HepG2 (cell line): Measurements from ENCODE around the gene ABCG2. TPM values are rescaled to one million over a fixed set of nuclear protein-coding genes. Genes with fewer than 3 reads are reported as not detected.

Source experiments
- ARNTL ChIP-seq: sonication (generic); formaldehyde crosslinking; IDR thresholded peaks from 2 replicates; pipeline ENCODE4 v1.4.0; 2020; ENCODE audit warnings: mild to moderate bottlenecking, missing genetic modification reagents
- CBX2 ChIP-seq, 2 experiments: fragments of 200-600 bp in 1 of 2; sonication (generic); formaldehyde crosslinking in 1 of 2; IDR thresholded peaks; 2 replicates each; pipeline versions ENCODE4 v1.7.0 to v1.8.1; 2018 to 2022; ENCODE audit warnings: low read depth in 2 of 2, low read length in 1 of 2, mild to moderate bottlenecking in 1 of 2, missing genetic modification reagents in 1 of 2
- FOSL1 ChIP-seq: sonication (generic); formaldehyde crosslinking; IDR thresholded peaks from 2 replicates; pipeline ENCODE4 v1.9.0; 2021; ENCODE audit warnings: missing genetic modification reagents, borderline replicate concordance
- FOXA1 ChIP-seq, 2 experiments: fragments of 450-650 bp in 1 of 2; sonication (generic) in 1 of 2; formaldehyde crosslinking in 1 of 2; IDR thresholded peaks; 2 replicates each; pipeline versions ENCODE4 v1.4.0 to v1.6.1; 2016 to 2020; ENCODE audit warnings: missing genetic modification reagents in 1 of 2
- FOXP1 ChIP-seq, 2 experiments: fragments of 450-650 bp in 1 of 2; IDR thresholded peaks; 2 replicates each; pipeline ENCODE4 v1.6.1; 2017 to 2018; ENCODE audit warnings: antibody characterized with exemption in 1 of 2
- HNF4A ChIP-seq: sonication (generic); formaldehyde crosslinking; IDR thresholded peaks from 2 replicates; pipeline ENCODE4 v1.4.0; 2020; ENCODE audit warnings: missing genetic modification reagents
- IRF1 ChIP-seq: sonication (generic); formaldehyde crosslinking; IDR thresholded peaks from 2 replicates; pipeline ENCODE4 v1.4.0; 2020; ENCODE audit warnings: low read depth, mild to moderate bottlenecking, missing genetic modification reagents
- KDM3A ChIP-seq: IDR thresholded peaks from 2 replicates; pipeline ENCODE4 v1.6.1; 2018; ENCODE audit warnings: low read depth, missing compliant biosample characterization
- KMT2B ChIP-seq: IDR thresholded peaks from 2 replicates; pipeline ENCODE4 v1.6.1; 2016; ENCODE audit warnings: missing genetic modification reagents, missing compliant biosample characterization
- LCORL ChIP-seq, 2 experiments: fragments of 450-650 bp in 1 of 2; sonication (generic) in 1 of 2; formaldehyde crosslinking in 1 of 2; IDR thresholded peaks; 2 replicates each; pipeline versions ENCODE4 v1.5.0 to v1.6.1; 2017 to 2020; ENCODE audit warnings: antibody characterized with exemption in 1 of 2, missing genetic modification reagents in 1 of 2
- MYNN ChIP-seq: sonication (generic); formaldehyde crosslinking; IDR thresholded peaks from 2 replicates; pipeline ENCODE4 v1.4.0; 2020; ENCODE audit warnings: mild to moderate bottlenecking, low read depth, missing genetic modification reagents
- NCOA2 ChIP-seq: sonication (generic); formaldehyde crosslinking; IDR thresholded peaks from 2 replicates; pipeline ENCODE4 v1.8.0; 2022; ENCODE audit warnings: inconsistent platforms
- SALL1 ChIP-seq: sonication (generic); formaldehyde crosslinking; IDR thresholded peaks from 2 replicates; pipeline ENCODE4 v1.8.0; 2022; ENCODE audit warnings: mild to moderate bottlenecking, missing genetic modification reagents
- TAF15 ChIP-seq: fragments of 200-400 bp; formaldehyde crosslinking; IDR thresholded peaks from one replicate; pipeline ENCODE4 v1.6.1; 2018; ENCODE audit warnings: mild to moderate bottlenecking, low read depth, low read length; ENCODE audit not compliant: poor library complexity, severe bottlenecking
- TCF7L2 ChIP-seq: IDR thresholded peaks from 2 replicates; pipeline ENCODE4 v1.6.1; 2011; ENCODE audit warnings: mild to moderate bottlenecking, low read depth, low read length, moderate library complexity
- TFDP2 ChIP-seq: sonication (generic); formaldehyde crosslinking; IDR thresholded peaks from 2 replicates; pipeline ENCODE4 v1.4.0; 2020; ENCODE audit warnings: missing genetic modification reagents
- XBP1 ChIP-seq: sonication (generic); formaldehyde crosslinking; IDR thresholded peaks from 2 replicates; pipeline ENCODE4 v1.5.0; 2020; ENCODE audit warnings: missing genetic modification reagents
- ZBTB7A ChIP-seq: sonication (generic); formaldehyde crosslinking; IDR thresholded peaks from 2 replicates; pipeline ENCODE4 v1.8.0; 2022; ENCODE audit warnings: mild to moderate bottlenecking, missing genetic modification reagents
- ZNF329 ChIP-seq: sonication (generic); formaldehyde crosslinking; IDR thresholded peaks from 2 replicates; pipeline ENCODE4 v1.9.0; 2021; ENCODE audit warnings: low read depth, mild to moderate bottlenecking, missing genetic modification reagents
- ZNF615 ChIP-seq: sonication (generic); formaldehyde crosslinking; IDR thresholded peaks from 2 replicates; pipeline ENCODE4 v1.5.0; 2020; ENCODE audit warnings: mild to moderate bottlenecking, missing genetic modification reagents, borderline replicate concordance
- ZNF749 ChIP-seq: sonication (generic); formaldehyde crosslinking; IDR thresholded peaks from 2 replicates; pipeline ENCODE4 v1.8.0; 2022; ENCODE audit warnings: mild to moderate bottlenecking, missing genetic modification reagents, moderate library complexity, borderline replicate concordance
- ZSCAN20 ChIP-seq: sonication (generic); formaldehyde crosslinking; IDR thresholded peaks from 2 replicates; pipeline ENCODE4 v1.4.0; 2020; ENCODE audit warnings: missing genetic modification reagents, mild to moderate bottlenecking, borderline replicate concordance
- ZZZ3 ChIP-seq: sonication (generic); formaldehyde crosslinking; IDR thresholded peaks from 2 replicates; pipeline ENCODE4 v1.4.0; 2020; ENCODE audit warnings: missing genetic modification reagents, mild to moderate bottlenecking, borderline replicate concordance
- polyA plus RNA-seq, 8 experiments: library from polyadenylated mRNA; depleted of rRNA in 3 of 8; stranded (reverse) in 7 of 8; unstranded in 1 of 8; fragments of >200 nt; fragmentation: Illumina TruSeq in 4 of 8; extraction: Trizol in 4 of 8; gene quantifications; 2 replicates each; pipeline versions ENCODE4 v1.2.1 to v1.2.3, GENCODE V29; 2011 to 2016; ENCODE audit warnings: low read depth in 4 of 8, missing spikeins in 1 of 8, mixed read lengths in 1 of 8; ENCODE audit not compliant: insufficient read depth in 1 of 8
- total RNA-seq, 5 experiments: library from RNA; depleted of rRNA; stranded (reverse); fragments of >200 nt; fragmentation: Illumina TruSeq; extraction: Trizol; gene quantifications; 2 replicates each; pipeline ENCODE4 v1.2.3, GENCODE V29; 2016; ENCODE audit warnings: low read depth in 1 of 5
- TF ChIP-seq, protein P1 (sequence below): sonication (generic); formaldehyde crosslinking; IDR thresholded peaks from 2 replicates; pipeline ENCODE4 v1.5.1; 2020; ENCODE audit warnings: missing genetic modification reagents, mild to moderate bottlenecking, borderline replicate concordance
- TF ChIP-seq, protein P2 (sequence below): sonication (generic); formaldehyde crosslinking; IDR thresholded peaks from 2 replicates; pipeline ENCODE4 v1.4.0; 2020; ENCODE audit warnings: missing genetic modification reagents

ABCG2 gene
- total and polyA plus RNA-seq, 2 of the 13 experiments (the other 11 are each of a cell fraction or from before 2014, with no cell fraction given) = 10.0 to 15.7 TPM

DNA sequence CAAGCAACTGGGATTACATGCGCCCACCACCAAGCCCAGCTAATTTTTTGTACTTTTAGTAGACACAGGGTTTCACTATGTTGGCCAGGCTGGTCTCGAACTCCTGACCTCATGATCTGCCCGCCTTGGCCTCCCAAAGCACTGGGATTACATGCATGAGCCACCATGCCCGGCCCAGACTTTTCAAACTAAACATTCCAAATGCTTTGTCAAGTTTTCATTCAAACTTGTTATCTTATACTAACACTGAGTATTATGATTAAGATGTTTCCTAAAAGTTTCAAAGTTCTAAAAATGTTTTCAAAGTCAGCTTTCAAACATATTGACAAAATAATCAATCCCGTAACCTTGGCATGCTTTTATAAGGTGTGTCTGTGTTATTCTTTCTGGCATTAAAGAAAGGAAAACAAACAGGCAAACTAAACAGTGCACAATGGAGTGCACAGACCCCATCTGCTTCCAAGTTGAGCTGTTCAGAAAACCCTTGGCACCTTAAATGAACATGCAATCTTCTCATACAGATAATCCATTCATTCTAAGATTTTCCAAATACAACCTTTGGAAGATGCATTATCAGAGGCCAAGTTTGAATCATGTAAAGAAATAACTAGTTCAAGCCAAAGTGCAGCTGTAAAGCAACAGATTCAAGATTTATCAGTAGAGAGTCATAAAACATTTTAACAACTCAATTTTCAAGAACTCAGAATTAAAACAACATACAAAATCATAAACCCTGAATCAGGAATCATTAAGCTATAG, 49.1 kb downstream of the ABCG2 start (continued):
- TF ChIP-seq SALL1 (peak; percentile 96), TFDP2 (CRISPR knock-in tag) (no peak), KDM3A (CRISPR knock-in tag) (peak; percentile 55; the same call in 1 of the 2 replicates), TCF7L2 (0 out of 2 replicates have a peak, but pooled peaks have one; percentile 40), FOSL1 (CRISPR knock-in tag) (peak; percentile 42; the same call in 1 of the 2 replicates), ZNF615 (CRISPR knock-in tag) (no peak), LCORL (IDR thresholded peaks at IDR 0.05) (no peak), LCORL (CRISPR knock-in tag; IDR thresholded peaks at IDR 0.05) (0 out of 2 replicates have a peak, but pooled peaks have one; percentile 30), IRF1 (no peak), ZBTB7A (CRISPR knock-in tag) (0 out of 2 replicates have a peak, but pooled peaks have one; percentile 26), TAF15 (no peak), HNF4A (CRISPR knock-in tag) (peak; percentile 79), FOXP1 (IDR thresholded peaks at IDR 0.05) (no peak), FOXP1 (CRISPR knock-in tag; IDR thresholded peaks at IDR 0.05) (peak; percentile 97), CBX2 (IDR thresholded peaks at IDR 0.05; ENCODE audit: low read depth, low read length) (no peak), CBX2 (CRISPR knock-in tag; IDR thresholded peaks at IDR 0.05; ENCODE audit: low read depth) (no peak), KMT2B (CRISPR knock-in tag) (no peak), XBP1 (CRISPR knock-in tag) (no peak), MYNN (CRISPR knock-in tag) (no peak), FOXA1 (IDR thresholded peaks at IDR 0.05) (0 out of 2 replicates have a peak, but pooled peaks have one; percentile 18), FOXA1 (CRISPR knock-in tag; IDR thresholded peaks at IDR 0.05) (peak; percentile 85), ZNF749 (no peak), ARNTL (CRISPR knock-in tag) (peak; percentile 61), ZZZ3 (no peak), ZSCAN20 (no peak), ZNF329 (CRISPR knock-in tag) (no peak), NCOA2 (CRISPR knock-in tag) (peak; percentile 98)
- TF ChIP-seq, protein P1, sequence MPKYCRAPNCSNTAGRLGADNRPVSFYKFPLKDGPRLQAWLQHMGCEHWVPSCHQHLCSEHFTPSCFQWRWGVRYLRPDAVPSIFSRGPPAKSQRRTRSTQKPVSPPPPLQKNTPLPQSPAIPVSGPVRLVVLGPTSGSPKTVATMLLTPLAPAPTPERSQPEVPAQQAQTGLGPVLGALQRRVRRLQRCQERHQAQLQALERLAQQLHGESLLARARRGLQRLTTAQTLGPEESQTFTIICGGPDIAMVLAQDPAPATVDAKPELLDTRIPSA (CRISPR knock-in tag) = no peak
- TF ChIP-seq, protein P2, sequence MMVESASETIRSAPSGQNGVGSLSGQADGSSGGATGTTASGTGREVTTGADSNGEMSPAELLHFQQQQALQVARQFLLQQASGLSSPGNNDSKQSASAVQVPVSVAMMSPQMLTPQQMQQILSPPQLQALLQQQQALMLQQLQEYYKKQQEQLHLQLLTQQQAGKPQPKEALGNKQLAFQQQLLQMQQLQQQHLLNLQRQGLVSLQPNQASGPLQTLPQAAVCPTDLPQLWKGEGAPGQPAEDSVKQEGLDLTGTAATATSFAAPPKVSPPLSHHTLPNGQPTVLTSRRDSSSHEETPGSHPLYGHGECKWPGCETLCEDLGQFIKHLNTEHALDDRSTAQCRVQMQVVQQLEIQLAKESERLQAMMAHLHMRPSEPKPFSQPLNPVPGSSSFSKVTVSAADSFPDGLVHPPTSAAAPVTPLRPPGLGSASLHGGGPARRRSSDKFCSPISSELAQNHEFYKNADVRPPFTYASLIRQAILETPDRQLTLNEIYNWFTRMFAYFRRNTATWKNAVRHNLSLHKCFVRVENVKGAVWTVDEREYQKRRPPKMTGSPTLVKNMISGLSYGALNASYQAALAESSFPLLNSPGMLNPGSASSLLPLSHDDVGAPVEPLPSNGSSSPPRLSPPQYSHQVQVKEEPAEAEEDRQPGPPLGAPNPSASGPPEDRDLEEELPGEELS (CRISPR knock-in tag) = peak; percentile 98
